Measurements from ENCODE around the gene OSBPL9.
"Not testable (repeated sequence)": the region's sequence is repeated elsewhere in the genome, so short reads cannot be mapped to it uniquely, and the experiment has no call there.

The OSBPL9 gene

DNA sequence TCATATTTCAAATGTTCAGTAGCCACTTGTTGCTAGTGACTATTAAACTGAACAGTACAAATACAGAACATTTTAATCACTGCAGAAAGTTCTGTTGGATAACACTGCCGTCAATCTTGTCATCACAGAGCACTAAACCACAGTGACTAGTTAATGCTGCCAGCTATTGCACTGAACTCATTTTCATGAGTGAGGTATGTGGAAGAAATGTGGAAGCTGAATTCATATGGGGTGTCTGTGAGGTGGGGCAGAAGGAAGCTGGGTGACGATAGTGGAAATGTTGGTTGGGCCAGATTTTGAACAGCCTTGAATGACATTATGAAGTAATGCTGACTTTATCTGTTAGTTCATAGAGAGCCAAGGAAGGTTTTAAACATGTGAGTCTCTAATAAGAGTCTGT, 49.6 kb downstream of the OSBPL9 start:
- no peak for DNase-seq (ENCODE audit: low spot score)

- no peak for DNase-seq (ENCODE audit: low spot score)
Observed at GRCh38 chr1:51667561-51667960, 50.7 kb downstream of the OSBPL9 start.

DNA sequence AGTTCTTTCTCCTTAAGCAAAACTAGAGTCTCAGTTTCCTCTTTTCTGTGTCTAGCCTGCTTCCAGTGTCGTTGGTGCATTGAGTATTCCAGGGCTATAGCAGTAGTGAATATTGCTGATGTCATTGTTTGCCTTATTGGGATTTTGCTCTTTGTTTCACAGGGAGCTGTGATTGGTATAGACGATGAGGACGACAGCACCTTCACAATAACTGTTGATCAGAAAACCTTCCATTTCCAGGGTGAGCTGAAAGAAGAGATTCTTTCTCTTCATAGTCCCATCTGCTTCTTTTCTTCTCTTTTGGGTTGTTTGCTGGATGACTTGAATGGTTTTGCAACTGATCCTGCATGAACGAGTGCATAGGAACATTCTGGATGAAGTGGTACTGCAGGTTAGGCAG, 52.4 kb downstream of the OSBPL9 start:
- DNase-seq (ENCODE audit: low spot score) = no peak

- no peak for DNase-seq (ENCODE audit: low spot score)
Observed at GRCh38 chr1:51669816-51670215, 52.9 kb downstream of the OSBPL9 start.

DNA sequence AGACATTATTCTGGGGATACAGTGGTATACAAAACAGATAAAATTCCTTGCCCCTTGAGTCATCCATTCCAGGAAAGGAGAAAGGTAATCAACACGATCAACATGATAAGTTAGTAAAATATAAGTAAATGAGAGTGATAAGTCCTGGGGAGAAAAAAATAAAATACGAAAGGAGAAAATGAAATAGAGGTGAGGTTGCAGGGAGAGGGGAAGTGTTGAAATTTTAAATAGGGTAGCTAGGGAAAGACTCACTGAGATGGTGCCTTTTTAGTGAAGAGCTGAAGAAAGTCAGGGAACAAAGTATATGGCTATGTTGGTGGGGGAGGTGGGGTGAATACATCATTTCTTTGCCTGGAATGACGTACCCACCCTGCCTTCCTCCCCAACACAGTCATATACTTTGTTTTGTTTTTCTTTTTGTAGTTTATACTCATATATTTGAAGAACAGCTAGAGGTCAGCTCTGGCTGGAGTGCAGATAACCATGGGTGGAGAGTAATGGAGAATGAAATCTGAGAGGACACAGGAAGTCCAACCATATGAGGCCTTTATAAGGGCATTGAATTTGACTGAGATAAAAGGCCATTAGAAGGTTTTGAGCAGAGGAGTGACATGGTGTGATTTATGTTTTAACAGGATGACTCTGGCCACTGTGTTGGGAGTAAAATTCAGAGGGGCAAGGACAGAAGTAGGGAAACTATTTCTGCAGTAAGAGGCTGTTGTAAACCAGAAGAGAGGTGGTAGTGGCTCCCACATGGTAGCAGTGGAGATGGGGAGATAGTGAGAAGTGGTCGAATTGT, 54.8 kb downstream of the OSBPL9 start:
- no peak for DNase-seq (ENCODE audit: low spot score)

DNA sequence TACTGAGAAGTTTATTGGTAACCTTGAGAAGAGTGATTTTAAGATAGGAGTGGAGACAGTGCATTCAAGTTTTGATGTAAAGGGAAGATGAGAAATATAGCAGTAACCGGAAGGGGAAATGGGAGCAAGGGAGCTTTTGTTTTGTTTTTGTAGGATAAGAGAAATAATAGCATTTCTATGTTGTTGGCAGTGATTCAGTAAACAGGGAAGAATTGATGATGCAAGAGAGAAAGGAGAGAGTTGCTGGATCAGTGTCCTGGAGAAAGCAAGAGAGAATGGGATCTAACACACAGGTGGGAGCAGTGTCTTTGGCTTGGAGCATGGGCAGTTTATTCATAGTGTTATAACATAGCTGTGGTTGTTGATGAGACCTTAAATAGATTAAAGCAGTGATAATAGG, 56.4 kb downstream of the OSBPL9 start:
- DNase-seq (ENCODE audit: low spot score) = no peak

DNA sequence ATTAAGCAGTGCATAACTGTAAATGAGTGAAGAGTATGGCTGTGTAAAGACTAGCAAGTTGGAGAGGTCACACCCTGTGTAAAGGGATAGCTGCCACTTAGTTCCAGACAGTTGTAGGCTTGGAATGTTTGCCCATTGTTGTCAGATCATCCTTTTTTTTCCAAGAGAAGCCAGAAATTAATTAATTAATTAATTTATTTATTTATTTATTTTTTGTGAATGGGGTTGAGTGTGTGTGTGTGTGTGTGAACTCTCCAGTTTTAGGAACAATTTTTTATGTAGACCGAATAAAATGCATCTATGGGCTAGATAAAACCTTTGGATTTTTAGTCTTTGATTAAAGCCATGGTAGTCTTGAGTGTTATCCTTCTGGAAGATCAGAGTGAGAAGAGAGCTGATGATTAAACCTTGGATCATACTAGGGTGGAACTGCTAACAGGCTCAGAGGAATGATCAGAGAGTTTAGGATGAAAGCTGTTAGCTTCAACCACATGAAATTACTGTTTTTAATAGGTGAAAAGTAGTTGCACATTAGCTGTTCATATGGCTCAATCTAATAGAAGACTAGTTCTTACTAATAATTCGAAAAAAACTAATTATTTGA, 58.4 kb downstream of the OSBPL9 start:
- DNase-seq (ENCODE audit: low spot score) = no peak

GRCh38 chr1:51679435-51679834, 62.5 kb downstream of the OSBPL9 start:
- no peak for DNase-seq (ENCODE audit: low spot score)

- no peak for DNase-seq (ENCODE audit: low spot score)
Observed at GRCh38 chr1:51684776-51685175, 67.9 kb downstream of the OSBPL9 start.

- no peak for DNase-seq (ENCODE audit: low spot score)
Observed at GRCh38 chr1:51686450-51686849, 69.6 kb downstream of the OSBPL9 start.

DNA sequence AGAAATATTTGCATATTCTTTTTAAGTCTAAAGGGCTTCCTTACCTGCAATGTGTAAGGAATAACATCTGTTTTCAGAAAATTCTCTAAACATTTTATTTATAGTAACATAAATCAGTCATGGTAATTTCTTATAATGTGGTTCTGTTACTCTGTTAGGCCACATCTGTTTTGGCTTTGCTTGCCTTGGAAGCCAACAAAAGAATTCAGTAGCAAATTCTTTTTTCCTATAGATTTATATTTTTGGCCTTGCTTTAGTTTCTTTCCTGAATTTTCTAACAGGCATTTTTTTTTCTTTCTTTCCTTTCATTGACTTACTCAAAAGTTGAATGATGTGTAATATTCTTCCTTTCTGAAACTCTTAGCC, 72.2 kb downstream of the OSBPL9 start:
- DNase-seq (ENCODE audit: low spot score) = no peak

GRCh38 chr1:51689643-51690042, 72.8 kb downstream of the OSBPL9 start:
- no peak for DNase-seq (ENCODE audit: low spot score)

DNA sequence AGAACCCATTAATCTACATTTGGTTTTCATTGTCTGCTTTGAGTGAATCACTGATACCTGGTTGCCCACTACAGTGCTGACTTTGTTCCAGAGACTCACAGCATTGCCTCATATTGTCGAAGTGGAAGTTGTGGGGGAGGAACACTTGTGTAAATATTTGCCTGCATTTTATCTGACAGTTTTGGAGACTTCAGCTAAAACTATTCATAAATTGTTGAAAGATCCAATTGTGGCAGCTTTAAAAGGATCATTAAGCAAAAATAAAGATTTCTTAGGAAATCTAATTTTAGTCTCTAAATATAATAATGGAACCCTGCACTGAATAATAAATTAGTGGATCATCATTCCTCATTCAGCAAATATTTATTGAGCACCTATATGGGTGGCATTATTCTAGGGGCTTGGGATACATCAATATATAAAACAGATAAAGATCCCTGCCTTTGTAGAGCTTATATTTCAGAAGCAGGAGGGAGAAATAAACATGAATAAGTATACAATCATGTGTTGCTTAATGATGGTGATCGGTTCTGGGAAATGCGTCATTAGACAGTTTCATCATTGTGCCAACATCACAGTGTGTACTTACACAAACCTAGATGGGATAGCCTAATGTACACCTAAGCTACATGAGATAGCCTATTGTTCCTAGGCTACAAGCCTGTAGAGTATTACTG, 73.5 kb downstream of the OSBPL9 start:
- DNase-seq (ENCODE audit: low spot score) = no peak

- no peak for DNase-seq (ENCODE audit: low spot score)
Observed at GRCh38 chr1:51691920-51692319, 75.0 kb downstream of the OSBPL9 start.

GRCh38 chr1:51693419-51694155, 76.7 kb downstream of the OSBPL9 start:
- DNase-seq (ENCODE audit: low spot score) = no peak

GRCh38 chr1:51697166-51697565, 80.3 kb downstream of the OSBPL9 start:
- no peak for DNase-seq (ENCODE audit: low spot score)

DNA sequence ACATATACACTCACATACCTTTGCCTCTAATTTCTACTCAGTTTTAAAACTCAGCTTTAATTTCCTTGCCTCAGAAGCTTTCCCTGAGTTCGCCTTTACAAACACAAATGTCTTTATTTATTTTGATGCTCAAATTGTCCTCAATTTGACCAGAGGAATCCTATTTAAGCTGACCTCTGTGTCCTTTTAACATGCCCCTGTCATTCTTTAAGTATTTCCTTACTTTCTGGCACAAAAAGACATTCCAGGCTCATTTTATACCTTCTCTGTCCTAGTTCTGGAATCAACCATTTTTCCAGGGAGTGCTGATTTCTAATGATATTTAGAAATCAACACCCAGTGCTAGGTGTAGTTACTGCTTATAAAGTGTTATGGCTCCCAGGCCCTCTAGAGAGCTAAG, 82.5 kb downstream of the OSBPL9 start:
- no peak for DNase-seq (ENCODE audit: low spot score)

- DNase-seq (ENCODE audit: low spot score) = not testable (repeated sequence)
Observed at GRCh38 chr1:51701782-51702181, 84.9 kb downstream of the OSBPL9 start.

DNA sequence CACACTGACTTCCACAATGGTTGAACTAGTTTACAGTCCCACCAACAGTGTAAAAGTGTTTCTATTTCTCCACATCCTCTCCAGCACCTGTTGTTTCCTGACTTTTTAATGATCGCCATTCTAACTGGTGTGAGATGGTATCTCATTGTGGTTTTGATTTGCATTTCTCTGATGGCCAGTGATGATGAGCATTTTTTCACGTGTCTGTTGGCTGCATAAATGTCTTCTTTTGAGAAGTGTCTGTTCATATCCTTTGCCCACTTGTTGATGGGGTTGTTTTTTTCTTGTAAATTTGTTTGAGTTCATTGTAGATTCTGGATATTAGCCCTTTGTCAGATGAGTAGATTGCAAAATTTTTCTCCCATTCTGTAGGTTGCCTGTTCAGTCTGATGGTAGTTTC, 85.3 kb downstream of the OSBPL9 start:
- DNase-seq (ENCODE audit: low spot score) = not testable (repeated sequence)

GRCh38 chr1:51705035-51705434, 88.1 kb downstream of the OSBPL9 start:
- DNase-seq (ENCODE audit: low spot score) = no peak

DNA sequence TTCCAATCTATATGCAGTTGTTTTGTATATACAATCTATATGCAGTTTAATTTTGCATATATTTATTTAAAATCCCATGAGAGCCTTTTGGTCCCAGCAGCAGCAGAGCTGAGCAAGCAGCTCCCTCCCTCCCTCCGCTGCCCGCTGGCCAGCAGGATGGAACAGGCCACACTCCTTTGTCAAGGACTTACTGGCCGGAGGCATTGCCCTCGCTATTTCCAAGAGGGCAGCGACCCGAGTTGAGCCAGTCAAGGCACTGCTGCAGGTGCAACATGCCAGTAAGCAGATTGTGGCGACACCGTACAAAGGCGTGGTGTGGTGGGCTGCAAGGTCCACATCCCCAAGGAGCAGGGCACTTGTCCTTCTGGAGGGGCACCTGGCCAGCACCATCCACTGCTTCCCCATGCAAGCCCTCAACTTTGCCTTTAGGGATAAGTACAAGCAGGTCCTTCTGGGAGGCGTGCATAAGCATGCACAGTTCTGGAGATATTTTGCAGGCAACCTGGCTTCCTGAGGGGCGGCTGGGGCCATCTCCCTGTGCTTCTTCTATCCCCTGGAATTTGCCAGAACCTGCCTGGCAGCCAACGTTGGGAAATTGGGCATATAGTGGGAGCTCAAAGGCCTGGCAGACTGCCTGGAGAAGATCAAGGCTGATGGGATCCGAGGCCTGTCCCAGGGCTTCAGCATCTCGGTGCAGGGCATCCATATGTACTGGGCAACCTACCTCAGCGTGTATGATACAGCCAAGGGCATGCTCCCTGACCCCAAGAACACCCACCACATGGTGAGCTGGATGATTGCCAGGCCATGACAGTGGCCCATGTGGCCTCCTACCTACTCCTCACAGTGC, 92.2 kb downstream of the OSBPL9 start:
- DNase-seq (ENCODE audit: low spot score) = no peak

- DNase-seq (ENCODE audit: low spot score) = no peak
Observed at GRCh38 chr1:51709951-51710350, 93.1 kb downstream of the OSBPL9 start.

Measured in globus pallidus (tissue), 1 donor.